Mammary epithelial cell (primary cell): Measurements from ENCODE around the gene TNIK.

Source experiments
- EZH2 ChIP-seq: IDR thresholded peaks from 2 replicates; pipeline ENCODE4 v1.6.1; 2012; ENCODE audit warnings: low read length, inconsistent platforms, borderline replicate concordance
- TF ChIP-seq, protein P1 (sequence below), 2 donors: IDR thresholded peaks in 1 of 2; conservative IDR thresholded peaks in 1 of 2; 2 replicates each; pipeline ENCODE4 v1.5.1; 2011 to 2012; ENCODE audit warnings: inconsistent platforms in 2 of 2, low read length in 2 of 2, mild to moderate bottlenecking in 2 of 2, control low read depth in 1 of 2, low read depth in 1 of 2; ENCODE audit not compliant: insufficient read depth in 1 of 2; ENCODE audit errors: extremely low read depth in 1 of 2

DNA sequence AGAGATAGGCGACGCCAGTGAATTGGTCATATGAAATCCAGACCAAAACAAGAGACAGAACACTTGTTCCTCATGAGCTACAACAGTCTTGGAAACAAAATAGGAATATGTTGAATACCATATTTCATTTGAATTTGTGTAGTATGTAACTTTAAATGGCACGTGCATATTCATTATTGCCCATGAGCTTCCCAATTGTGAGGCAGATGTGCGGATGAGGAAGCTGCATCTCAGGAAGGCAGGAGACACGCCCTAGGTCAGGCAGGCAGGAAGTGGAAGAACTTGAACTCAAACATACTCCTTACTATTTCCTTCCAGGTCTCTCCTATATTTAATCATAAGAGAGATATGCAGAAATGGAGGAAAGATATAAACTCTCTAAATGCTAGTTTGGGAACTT, 326.9 kb downstream of the TNIK start:
- TF ChIP-seq, protein P1, sequence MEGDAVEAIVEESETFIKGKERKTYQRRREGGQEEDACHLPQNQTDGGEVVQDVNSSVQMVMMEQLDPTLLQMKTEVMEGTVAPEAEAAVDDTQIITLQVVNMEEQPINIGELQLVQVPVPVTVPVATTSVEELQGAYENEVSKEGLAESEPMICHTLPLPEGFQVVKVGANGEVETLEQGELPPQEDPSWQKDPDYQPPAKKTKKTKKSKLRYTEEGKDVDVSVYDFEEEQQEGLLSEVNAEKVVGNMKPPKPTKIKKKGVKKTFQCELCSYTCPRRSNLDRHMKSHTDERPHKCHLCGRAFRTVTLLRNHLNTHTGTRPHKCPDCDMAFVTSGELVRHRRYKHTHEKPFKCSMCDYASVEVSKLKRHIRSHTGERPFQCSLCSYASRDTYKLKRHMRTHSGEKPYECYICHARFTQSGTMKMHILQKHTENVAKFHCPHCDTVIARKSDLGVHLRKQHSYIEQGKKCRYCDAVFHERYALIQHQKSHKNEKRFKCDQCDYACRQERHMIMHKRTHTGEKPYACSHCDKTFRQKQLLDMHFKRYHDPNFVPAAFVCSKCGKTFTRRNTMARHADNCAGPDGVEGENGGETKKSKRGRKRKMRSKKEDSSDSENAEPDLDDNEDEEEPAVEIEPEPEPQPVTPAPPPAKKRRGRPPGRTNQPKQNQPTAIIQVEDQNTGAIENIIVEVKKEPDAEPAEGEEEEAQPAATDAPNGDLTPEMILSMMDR (conservative IDR thresholded peaks at IDR 0.05 in 1 of 2, IDR thresholded peaks at IDR 0.05 in 1 of 2; ENCODE audit: extremely low read depth in 1 of 2, insufficient read depth in 1 of 2, low read depth in 1 of 2, low read length in 2 of 2) = no peak
- TF ChIP-seq EZH2 = no peak
